ENCODE results near the gene SORCS2.

GRCh38 chr4:7422898-7423180, 230.5 kb downstream of the SORCS2 start:
- no peak for TF ChIP-seq CTCF (IDR thresholded peaks at IDR 0.05)
- no peak for TF ChIP-seq POLR2A (IDR thresholded peaks at IDR 0.05)

All from esophagus squamous epithelium (tissue), 4 donors.